Nephron (organoid): Measurements from ENCODE around the gene PDS5B.
"Not testable (repeated sequence)": the region's sequence is repeated elsewhere in the genome, so short reads cannot be mapped to it uniquely, and the experiment has no call there.

ENCODE experiments used
- H3K27ac Mint-ChIP-seq, 3 experiments: 2 replicates each; pipeline ENCODE4 v1.8.0; 2020; ENCODE audit warnings: mixed read lengths in 3 of 3, mild to moderate bottlenecking in 2 of 3, moderate library complexity in 1 of 3
- H3K27me3 Mint-ChIP-seq: 2 replicates; pipeline ENCODE4 v1.8.0; 2021; ENCODE audit warnings: low read depth, mild to moderate bottlenecking, moderate library complexity, mixed read lengths
- H3K36me3 Mint-ChIP-seq: 2 replicates; pipeline ENCODE4 v1.8.0; 2020; ENCODE audit warnings: low read depth, mixed read lengths
- H3K4me1 Mint-ChIP-seq: 2 replicates; pipeline ENCODE4 v1.8.0; 2020; ENCODE audit warnings: mixed read lengths
- H3K4me3 Mint-ChIP-seq, 3 experiments: 2 replicates each; pipeline ENCODE4 v1.8.0; 2020; ENCODE audit warnings: mild to moderate bottlenecking in 3 of 3, mixed read lengths in 3 of 3, moderate library complexity in 2 of 3
- H3K9me3 Mint-ChIP-seq: 2 replicates; pipeline ENCODE4 v1.8.0; 2020; ENCODE audit warnings: mixed read lengths
- CTCF ChIP-seq, 3 experiments: fragments of 200-600 bp; sonication (generic); IDR thresholded peaks; one replicate each; pipeline ENCODE4 v1.5.0; 2021; ENCODE audit warnings: antibody characterized with exemption in 3 of 3; ENCODE audit not compliant: unreplicated experiment in 3 of 3

The PDS5B gene

GRCh38 chr13:32823597-32823996 lies 237.3 kb downstream of the PDS5B start:
- TF ChIP-seq CTCF (IDR thresholded peaks at IDR 0.05; ENCODE audit: unreplicated experiment in 3 of 3): no peak
- no peaks in the 10 kb centered on the region for H3K27me3 Mint-ChIP-seq
- H3K36me3 Mint-ChIP-seq: no peaks in the 10 kb centered on the region
- no peaks in the 10 kb centered on the region for H3K9me3 Mint-ChIP-seq
- peaks cover under 1% of the 10 kb centered on the region for H3K4me1 Mint-ChIP-seq
- no peak overlapping the region for H3K4me3 Mint-ChIP-seq
- peak overlapping the region in 1 of 3 experiments; percentile 15 for H3K27ac Mint-ChIP-seq

GRCh38 chr13:32824061-32824460 lies 237.8 kb downstream of the PDS5B start:
- Mint-ChIP-seq H3K4me1 (peaks cover 5% of the 10 kb centered on the region), H3K9me3 (no peaks in the 10 kb centered on the region), H3K4me3 (no peak overlapping the region), H3K36me3 (no peaks in the 10 kb centered on the region), H3K27ac (no peak overlapping the region), H3K27me3 (no peaks in the 10 kb centered on the region)
- TF ChIP-seq CTCF (IDR thresholded peaks at IDR 0.05; ENCODE audit: unreplicated experiment in 3 of 3): no peak

- Mint-ChIP-seq H3K4me3 (no peak overlapping the region), H3K36me3 (no peaks in the 10 kb centered on the region), H3K27me3 (no peaks in the 10 kb centered on the region), H3K27ac (no peak overlapping the region), H3K4me1 (peaks cover 11% of the 10 kb centered on the region), H3K9me3 (no peaks in the 10 kb centered on the region)
- no peak for TF ChIP-seq CTCF (IDR thresholded peaks at IDR 0.05; ENCODE audit: unreplicated experiment in 3 of 3)
Observed at GRCh38 chr13:32824675-32825074, 238.4 kb downstream of the PDS5B start.

GRCh38 chr13:32825481-32825880 lies 239.2 kb downstream of the PDS5B start:
- no peak overlapping the region for H3K27ac Mint-ChIP-seq
- no peak for TF ChIP-seq CTCF (IDR thresholded peaks at IDR 0.05; ENCODE audit: unreplicated experiment in 3 of 3)
- no peak overlapping the region for H3K4me3 Mint-ChIP-seq
- H3K36me3 Mint-ChIP-seq: no peaks in the 10 kb centered on the region
- no peaks in the 10 kb centered on the region for H3K27me3 Mint-ChIP-seq
- H3K9me3 Mint-ChIP-seq: no peaks in the 10 kb centered on the region
- H3K4me1 Mint-ChIP-seq: peaks cover 17% of the 10 kb centered on the region

GRCh38 chr13:32826372-32826771 lies 240.1 kb downstream of the PDS5B start:
- H3K27ac Mint-ChIP-seq, H3K9me3 Mint-ChIP-seq, H3K27me3 Mint-ChIP-seq, H3K4me3 Mint-ChIP-seq, H3K36me3 Mint-ChIP-seq: not testable (repeated sequence)
- peaks cover 18% of the 10 kb centered on the region for H3K4me1 Mint-ChIP-seq
